Kidney tubule cell (primary cell): ENCODE measurements around the gene VIPR1.
A peak's percentile ranks its signal among the peaks of the same experiment; 100 is the strongest.

Experiments used
- DNase-seq: peaks from one replicate; pipeline ENCODE4 v3.0.0-alpha.2; 2018; ENCODE audit warnings: low spot score

The VIPR1 gene

GRCh38 chr3:42511736-42512135 lies 9.3 kb downstream of the VIPR1 start:
- no peak for DNase-seq

GRCh38 chr3:42513121-42513520 lies 10.7 kb downstream of the VIPR1 start:
- DNase-seq: no peak

GRCh38 chr3:42513521-42513920 lies 11.1 kb downstream of the VIPR1 start:
- no peak for DNase-seq

- no peak for DNase-seq
These were observed 12.4 kb downstream of the VIPR1 start for GRCh38 chr3:42514876-42515275.

- no peak for DNase-seq
These were observed 13.0 kb downstream of the VIPR1 start for GRCh38 chr3:42515391-42515916.

GRCh38 chr3:42515976-42516375 lies 13.5 kb downstream of the VIPR1 start:
- no peak for DNase-seq

GRCh38 chr3:42516443-42516842 lies 14.0 kb downstream of the VIPR1 start:
- DNase-seq: no peak

- no peak for DNase-seq
These were observed 14.7 kb downstream of the VIPR1 start for GRCh38 chr3:42517117-42517516.

GRCh38 chr3:42518800-42519567 lies 16.5 kb downstream of the VIPR1 start:
- DNase-seq: no peak

GRCh38 chr3:42519568-42519962 lies 17.1 kb downstream of the VIPR1 start:
- peak; percentile 20 for DNase-seq

- no peak for DNase-seq
These were observed 17.9 kb downstream of the VIPR1 start for GRCh38 chr3:42520336-42520735.

GRCh38 chr3:42520906-42521305 lies 18.5 kb downstream of the VIPR1 start:
- DNase-seq: no peak

- no peak for DNase-seq
These were observed 22.3 kb downstream of the VIPR1 start for GRCh38 chr3:42524751-42525150.

- no peak for DNase-seq
These were observed 22.8 kb downstream of the VIPR1 start for GRCh38 chr3:42525212-42525611.

- DNase-seq: no peak
These were observed 23.4 kb downstream of the VIPR1 start for GRCh38 chr3:42525736-42526345.

- DNase-seq: no peak
These were observed 24.3 kb downstream of the VIPR1 start for GRCh38 chr3:42526616-42527367.

GRCh38 chr3:42527368-42527917 lies 25.0 kb downstream of the VIPR1 start:
- no peak for DNase-seq

- no peak for DNase-seq
These were observed 27.0 kb downstream of the VIPR1 start for GRCh38 chr3:42529468-42529867.

- DNase-seq: no peak
These were observed 27.6 kb downstream of the VIPR1 start for GRCh38 chr3:42530073-42530472.

- no peak for DNase-seq
These were observed 29.0 kb downstream of the VIPR1 start for GRCh38 chr3:42531470-42531869.

- no peak for DNase-seq
These were observed 29.8 kb downstream of the VIPR1 start for GRCh38 chr3:42532229-42532628.

GRCh38 chr3:42533161-42533897 lies 30.9 kb downstream of the VIPR1 start:
- peak; percentile 9 for DNase-seq
